Urinary bladder (tissue), 4 donors: ENCODE data around the gene MYO5B. TPM values are rescaled to one million over a fixed set of nuclear protein-coding genes. Genes with fewer than 3 reads are reported as not detected.

ENCODE experiments used
- DNase-seq: peaks from one replicate; pipeline ENCODE4 v3.0.0-alpha.2; 2015; ENCODE audit errors: extremely low spot score
- H3K27ac ChIP-seq: one replicate; pipeline ENCODE4 v1.5.1; 2013; ENCODE audit warnings: low read depth, mild to moderate bottlenecking, moderate library complexity
- H3K36me3 ChIP-seq: one replicate; pipeline ENCODE4 v1.6.1; 2013; ENCODE audit warnings: mild to moderate bottlenecking, moderate library complexity; ENCODE audit not compliant: insufficient read depth
- H3K4me1 ChIP-seq: one replicate; pipeline ENCODE4 v1.6.1; 2013; ENCODE audit warnings: mild to moderate bottlenecking, moderate library complexity; ENCODE audit not compliant: insufficient read depth
- H3K4me3 ChIP-seq: one replicate; pipeline ENCODE4 v1.5.1; 2013; ENCODE audit warnings: low read depth, low read length
- WGBS: extraction: QIAGEN DNeasy Blood & Tissue Kit; methylation state at CpG from one replicate; pipeline ENCODE4 v1.1.7; 2013; 5-methylcytosine and 5-hydroxymethylcytosine counted together
- polyA plus RNA-seq: library from polyadenylated mRNA; stranded (reverse); fragments of 200-250 nt; gene quantifications from one replicate; pipeline ENCODE4 v1.2.3, GENCODE V29; 2013
- total RNA-seq: library from RNA; depleted of rRNA; stranded (reverse); fragments of >200 nt; gene quantifications from one replicate; pipeline ENCODE4 v1.2.3, GENCODE V29; 2014
- donor health status: healthy with polysubstance abuse.
- donor health status: healthy.

MYO5B gene
- total and polyA plus RNA-seq, 2 donors, result 2.7 to 8.8 TPM

DNA sequence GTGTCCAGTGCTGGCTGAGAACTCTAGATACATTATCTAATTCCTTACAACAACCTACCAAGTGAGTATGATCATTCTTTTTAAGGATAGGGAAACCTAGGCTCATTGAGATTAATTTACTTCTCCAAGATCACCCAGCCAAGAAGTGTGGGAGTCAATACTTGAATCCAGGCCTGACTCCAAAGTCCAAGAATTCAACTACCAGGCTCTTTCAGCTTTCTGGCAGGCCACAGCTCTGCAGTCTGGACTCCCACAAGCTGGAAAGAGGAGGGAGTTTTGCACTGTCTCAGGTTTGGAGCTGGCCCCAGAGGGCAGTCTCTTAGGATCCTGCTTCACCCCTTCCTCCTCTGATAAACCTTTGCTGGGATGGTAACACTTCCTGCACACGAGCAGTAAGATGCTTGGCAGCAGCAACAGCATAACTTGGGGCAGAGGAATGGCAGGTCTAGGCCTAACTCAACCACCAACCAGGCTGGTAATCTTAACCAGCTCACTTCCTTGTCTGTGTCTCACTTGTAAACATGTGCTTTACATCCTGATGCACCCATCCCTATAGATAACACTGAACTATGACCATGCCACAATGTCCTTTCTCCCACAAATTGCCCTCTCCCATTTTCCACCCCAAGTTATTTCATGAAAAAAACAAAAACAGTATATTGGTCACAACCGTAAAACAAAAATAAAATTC lies 270.5 kb downstream of the MYO5B start:
- Histone ChIP-seq H3K27ac (no peak overlapping the region), H3K4me3 (no peak overlapping the region), H3K4me1 (no peaks in the 10 kb centered on the region), H3K36me3 (no peaks in the 10 kb centered on the region)
- 81% methylated on average over 2 of the region's 2 CpGs for WGBS
- no peak for DNase-seq

DNA sequence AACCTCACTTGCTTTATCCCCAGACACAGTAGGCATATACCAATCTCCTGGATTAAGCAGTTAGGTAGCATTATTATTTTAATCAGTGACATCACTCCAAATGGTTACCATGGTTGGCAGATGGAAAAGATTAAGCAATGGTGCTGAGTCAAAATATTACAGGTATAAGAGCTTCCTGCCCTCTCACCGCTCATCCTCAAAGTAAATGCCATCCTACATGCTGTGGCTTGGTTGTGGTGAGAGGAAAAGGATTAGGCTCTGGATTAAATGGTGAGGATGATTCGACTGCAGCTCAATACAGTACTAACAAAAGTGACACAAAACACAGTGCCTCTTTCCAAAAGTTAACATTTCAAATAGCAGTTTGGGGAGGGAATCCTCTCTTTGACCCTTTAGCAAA lies 272.7 kb downstream of the MYO5B start:
- Histone ChIP-seq H3K27ac (no peak overlapping the region), H3K4me1 (no peaks in the 10 kb centered on the region), H3K36me3 (no peaks in the 10 kb centered on the region), H3K4me3 (no peak overlapping the region)
- DNase-seq, result no peak
- 68% methylated on average over 2 of the region's 2 CpGs for WGBS

DNA sequence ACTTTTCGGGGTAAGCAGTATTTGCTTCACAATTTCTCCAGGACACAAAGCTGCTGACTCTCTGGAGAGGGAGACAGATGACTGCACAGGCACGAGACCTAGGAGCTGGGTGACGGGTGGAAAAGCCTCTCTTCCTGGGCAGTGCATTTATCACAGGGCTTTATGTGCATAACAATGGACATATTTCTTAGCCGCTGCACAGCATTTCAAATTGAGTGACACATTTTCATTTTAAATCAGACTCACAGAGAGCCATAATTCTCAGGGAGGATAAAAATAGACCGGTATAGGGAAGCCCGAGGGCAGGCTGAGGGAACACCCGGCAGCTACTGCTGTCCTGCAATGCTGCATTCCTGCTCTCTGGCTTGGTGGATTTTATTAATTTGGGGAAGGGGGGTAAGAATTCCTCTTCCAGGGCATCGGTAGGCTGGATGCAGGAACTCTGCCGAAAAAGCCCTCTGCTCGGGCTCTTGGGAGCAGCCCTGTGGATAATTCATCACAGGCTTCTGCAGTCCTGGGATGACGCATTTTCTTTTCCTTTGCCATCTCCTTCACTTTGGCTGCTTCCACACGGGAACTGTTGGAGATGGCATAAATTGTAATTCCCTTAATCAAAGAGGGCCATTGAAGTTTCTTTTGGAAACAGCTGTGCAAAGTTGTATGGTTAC lies 273.5 kb downstream of the MYO5B start:
- no peak overlapping the region for H3K4me3 ChIP-seq
- no peaks in the 10 kb centered on the region for H3K4me1 ChIP-seq
- no peak for DNase-seq
- WGBS, result 34% methylated on average over 12 of the region's 12 CpGs
- H3K36me3 ChIP-seq, result no peaks in the 10 kb centered on the region
- no peak overlapping the region for H3K27ac ChIP-seq

DNA sequence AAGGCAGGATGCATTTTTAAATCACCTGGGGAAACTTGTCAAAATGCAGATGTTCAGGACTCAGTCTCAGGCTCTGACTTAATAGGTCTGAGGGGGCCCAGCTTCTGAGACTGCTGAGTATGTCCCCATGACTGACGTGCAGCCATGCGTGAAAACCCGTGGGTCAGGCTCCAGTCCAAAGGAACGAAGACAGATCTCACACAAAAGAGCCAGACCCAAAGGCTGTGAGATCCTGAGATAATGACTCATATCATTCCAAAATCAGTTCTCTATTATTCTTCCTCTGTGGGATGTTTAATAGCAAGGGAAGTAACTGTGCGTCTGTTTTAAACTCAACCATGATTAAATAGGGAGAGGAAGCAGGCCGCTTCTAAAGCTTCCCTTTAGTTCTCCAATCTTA lies 274.2 kb downstream of the MYO5B start:
- Histone ChIP-seq H3K27ac (no peak overlapping the region), H3K4me1 (no peaks in the 10 kb centered on the region), H3K4me3 (no peak overlapping the region), H3K36me3 (no peaks in the 10 kb centered on the region)
- DNase-seq, result no peak
- WGBS, result 40% methylated on average over 6 of the region's 6 CpGs

DNA sequence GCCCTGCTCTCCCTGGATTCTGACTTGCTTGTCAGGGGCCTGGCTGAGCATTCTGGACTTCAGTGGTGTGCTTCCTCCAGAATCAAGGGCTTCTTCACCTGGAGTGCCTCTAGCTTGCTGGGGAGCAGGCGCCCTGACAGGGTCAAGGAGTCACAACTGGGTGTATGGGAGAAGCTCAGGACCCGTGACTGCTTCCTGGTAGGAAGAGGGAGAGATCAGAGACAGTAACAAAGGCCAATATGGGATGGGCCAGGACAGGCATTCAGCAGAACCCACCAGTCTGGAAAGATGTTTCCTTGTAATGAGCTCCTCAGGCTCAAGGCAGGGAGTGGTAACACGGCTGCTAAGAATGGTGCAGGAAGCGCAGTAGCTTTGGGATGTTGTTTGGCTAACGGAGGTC lies 277.2 kb downstream of the MYO5B start:
- WGBS, result 92% methylated on average over 5 of the region's 5 CpGs
- H3K4me3 ChIP-seq, result no peak overlapping the region
- no peak overlapping the region for H3K27ac ChIP-seq
- H3K4me1 ChIP-seq, result no peaks in the 10 kb centered on the region
- no peak for DNase-seq
- H3K36me3 ChIP-seq, result no peaks in the 10 kb centered on the region

DNA sequence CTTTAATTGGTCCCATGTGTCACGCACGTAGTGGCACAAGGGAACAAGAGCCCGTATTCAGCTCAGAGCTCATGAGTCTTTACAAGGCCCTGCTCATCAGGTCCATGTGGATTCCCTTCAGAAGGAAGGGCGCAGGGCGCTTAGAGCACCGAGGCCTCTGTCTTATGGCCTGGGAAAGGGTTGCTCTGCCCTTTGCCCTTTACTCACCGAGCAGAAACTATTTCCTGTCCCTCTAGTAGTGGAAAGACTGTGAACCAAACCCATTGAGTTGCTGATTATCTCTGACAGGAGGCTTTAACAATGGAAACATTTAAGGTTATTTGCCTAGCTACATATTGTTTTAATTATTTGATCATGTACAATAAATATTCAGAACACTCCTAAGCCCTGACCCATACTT lies 279.6 kb downstream of the MYO5B start:
- no peak overlapping the region for H3K4me3 ChIP-seq
- H3K4me1 ChIP-seq, result no peaks in the 10 kb centered on the region
- DNase-seq, result no peak
- 48% methylated on average over 7 of the region's 7 CpGs for WGBS
- H3K27ac ChIP-seq, result no peak overlapping the region
- H3K36me3 ChIP-seq, result no peaks in the 10 kb centered on the region

DNA sequence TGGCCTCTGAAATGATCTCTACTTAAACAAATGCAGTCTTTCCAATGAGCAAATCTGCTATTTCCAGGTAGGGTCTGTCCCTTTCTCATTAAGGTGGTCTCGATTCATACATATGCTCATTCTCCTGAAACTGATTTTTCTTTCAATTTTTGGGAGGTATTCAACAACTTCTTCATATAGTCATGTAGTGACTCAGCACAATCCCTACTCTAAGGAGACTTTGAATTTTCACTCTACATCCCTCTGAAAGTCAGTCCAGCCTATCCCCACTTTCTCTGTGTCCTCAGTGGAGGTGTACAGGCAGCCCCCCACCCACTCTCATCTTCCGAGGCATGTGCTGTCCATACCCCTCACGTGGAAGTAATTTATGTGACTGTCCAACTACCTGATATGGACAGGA lies 281.7 kb downstream of the MYO5B start:
- H3K4me3 ChIP-seq, result no peak overlapping the region
- WGBS, result 76% methylated on average over 3 of the region's 3 CpGs
- H3K27ac ChIP-seq, result no peak overlapping the region
- no peak for DNase-seq
- H3K4me1 ChIP-seq, result no peaks in the 10 kb centered on the region
- no peaks in the 10 kb centered on the region for H3K36me3 ChIP-seq

DNA sequence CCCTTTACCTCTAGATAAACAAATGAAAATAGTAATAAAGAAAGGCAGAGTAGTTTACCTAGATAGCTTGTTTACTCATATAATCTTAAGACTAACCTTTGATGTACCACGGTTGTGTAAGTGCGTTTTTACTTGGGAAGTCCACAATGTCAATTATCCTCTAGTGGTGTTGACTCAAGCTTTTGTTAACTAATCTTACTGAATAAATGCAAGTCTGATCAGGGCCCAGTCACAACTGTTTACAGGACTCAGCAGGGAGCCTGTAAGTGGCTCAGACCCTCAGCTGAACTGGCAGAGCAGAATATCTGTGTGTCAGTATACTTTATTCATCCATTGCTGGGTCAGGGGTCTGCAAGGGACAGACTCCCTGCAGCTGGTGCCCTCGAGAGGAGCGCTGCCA lies 283.5 kb downstream of the MYO5B start:
- Histone ChIP-seq H3K4me1 (no peaks in the 10 kb centered on the region), H3K4me3 (no peak overlapping the region), H3K36me3 (no peaks in the 10 kb centered on the region), H3K27ac (no peak overlapping the region)
- 54% methylated on average over 4 of the region's 4 CpGs for WGBS
- no peak for DNase-seq

DNA sequence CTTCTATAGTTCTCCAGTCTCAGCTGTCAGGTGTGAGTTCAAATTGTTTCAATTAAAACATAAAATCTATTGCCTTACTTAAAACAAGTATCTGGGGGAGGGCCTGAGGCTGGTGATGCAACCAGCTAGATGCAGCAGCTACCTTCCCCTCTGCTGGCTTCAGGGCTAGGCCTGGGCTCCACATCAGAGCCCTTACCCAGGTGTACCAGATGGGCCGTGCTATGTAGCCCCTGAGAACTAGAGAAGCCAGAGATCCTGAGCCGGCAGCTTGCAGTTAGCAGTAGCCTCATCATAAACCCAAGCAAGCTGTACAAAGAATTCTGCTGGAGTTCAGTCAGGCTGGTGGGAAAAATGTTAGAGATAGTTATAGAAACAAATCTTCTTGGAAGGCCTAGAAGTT lies 284.0 kb downstream of the MYO5B start:
- WGBS, result 62% methylated on average over 2 of the region's 2 CpGs
- Histone ChIP-seq H3K4me3 (no peak overlapping the region), H3K27ac (no peak overlapping the region), H3K4me1 (no peaks in the 10 kb centered on the region), H3K36me3 (no peaks in the 10 kb centered on the region)
- DNase-seq, result no peak

DNA sequence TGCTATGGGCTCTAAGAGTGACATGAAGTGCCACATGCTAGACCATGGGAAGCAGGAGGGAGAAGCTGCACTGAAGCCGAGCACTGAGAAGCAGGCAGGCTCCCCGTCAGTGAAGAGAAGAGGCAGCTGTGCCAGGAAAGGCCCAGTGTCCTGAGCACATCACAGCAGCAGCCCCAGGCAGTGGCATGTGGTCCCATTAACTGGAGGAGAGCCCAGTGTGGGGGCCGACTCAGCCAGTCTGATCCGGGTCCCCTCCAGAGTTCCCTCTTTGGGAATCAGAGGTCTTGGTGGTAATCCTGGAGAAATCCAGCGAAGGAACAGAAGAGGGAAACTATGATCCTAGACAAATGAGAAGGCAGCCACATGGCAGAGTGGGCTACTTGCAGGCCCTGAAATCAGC lies 284.9 kb downstream of the MYO5B start:
- H3K36me3 ChIP-seq, result no peaks in the 10 kb centered on the region
- no peaks in the 10 kb centered on the region for H3K4me1 ChIP-seq
- H3K4me3 ChIP-seq, result no peak overlapping the region
- WGBS, result 60% methylated on average over 5 of the region's 5 CpGs
- H3K27ac ChIP-seq, result no peak overlapping the region
- DNase-seq, result no peak

DNA sequence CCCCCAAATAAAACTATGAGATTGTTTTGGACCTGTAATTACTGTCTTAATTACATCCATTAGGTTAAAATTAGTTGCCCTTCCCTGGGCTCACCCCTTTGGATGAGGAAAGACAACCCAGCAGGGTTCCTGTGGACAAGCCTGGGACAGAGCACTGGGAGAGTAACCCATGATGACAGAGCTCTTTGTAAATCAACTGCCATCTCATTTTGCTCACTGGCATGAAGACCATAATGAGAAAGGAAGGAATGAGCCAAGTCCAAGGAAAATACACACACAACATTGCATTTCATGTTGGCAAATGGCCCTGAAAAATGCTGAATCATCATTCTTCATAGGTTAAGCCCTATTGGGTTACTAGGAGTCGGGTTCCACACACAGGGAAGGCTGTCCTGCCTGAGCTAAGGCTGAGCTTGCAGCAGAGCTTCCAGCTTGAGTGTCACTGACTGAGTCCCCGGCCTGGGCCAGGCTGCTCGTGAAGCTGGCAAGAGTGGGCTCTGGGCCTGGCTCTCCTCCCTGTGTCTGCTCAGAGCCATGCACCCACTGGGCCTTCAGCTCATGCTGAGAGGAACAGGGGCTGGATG lies 287.5 kb downstream of the MYO5B start:
- Histone ChIP-seq H3K4me1 (no peaks in the 10 kb centered on the region), H3K27ac (no peak overlapping the region), H3K4me3 (no peak overlapping the region), H3K36me3 (no peaks in the 10 kb centered on the region)
- no peak for DNase-seq
- 51% methylated on average over 3 of the region's 3 CpGs for WGBS

DNA sequence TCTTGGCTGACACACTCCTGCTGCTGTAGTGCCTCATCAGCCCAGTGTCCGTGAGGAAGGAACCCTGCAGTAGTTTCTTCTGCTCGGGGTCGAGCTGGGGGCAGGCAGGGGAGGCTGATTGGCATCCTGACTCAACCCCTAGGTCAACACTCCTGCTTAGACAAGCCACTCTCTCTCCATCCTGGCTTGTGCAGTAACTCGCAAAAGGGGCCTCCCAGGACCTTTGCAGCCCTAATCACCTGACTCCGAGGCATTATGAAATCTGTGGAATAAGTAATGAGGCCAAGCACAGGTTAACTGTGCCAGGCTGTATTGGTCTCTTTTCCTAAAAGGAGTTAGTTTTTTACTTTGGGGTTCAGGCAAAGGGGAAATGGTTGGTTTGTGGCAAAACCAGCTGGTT lies 289.2 kb downstream of the MYO5B start:
- Histone ChIP-seq H3K36me3 (no peaks in the 10 kb centered on the region), H3K4me3 (no peak overlapping the region), H3K27ac (no peak overlapping the region), H3K4me1 (no peaks in the 10 kb centered on the region)
- no peak for DNase-seq
- 36% methylated on average over 5 of the region's 5 CpGs for WGBS

DNA sequence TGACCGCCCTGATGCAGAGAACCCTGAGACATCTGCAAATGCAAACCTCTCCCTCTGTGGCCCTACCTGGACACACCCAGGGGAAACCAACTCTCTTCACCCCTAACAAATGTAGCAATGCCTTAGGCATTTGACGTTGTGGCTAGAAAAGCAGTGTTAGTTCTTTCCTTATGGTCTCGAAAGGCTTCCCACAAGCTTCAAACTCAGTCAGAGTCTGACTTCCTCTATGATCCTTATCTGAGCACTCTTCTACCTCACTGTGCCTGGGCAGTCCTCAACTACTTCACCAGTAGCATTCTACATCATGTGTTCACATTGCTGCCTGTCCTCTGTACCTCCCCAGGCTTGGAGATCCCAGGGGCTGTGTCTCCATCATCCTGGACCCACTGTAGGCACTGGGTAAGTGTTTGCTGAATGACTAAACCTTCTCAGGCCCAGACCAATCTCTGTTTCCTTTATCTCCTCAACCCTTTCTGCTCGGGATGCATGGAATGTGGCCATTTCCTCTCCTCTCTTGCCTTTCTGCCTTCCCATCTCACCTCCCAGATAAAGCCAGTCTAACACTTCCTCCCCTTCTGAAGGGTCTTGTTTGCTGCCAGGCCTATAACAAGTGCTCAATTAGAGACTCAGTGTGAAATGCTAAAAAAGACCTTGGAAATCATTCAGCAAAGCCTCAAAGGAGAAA lies 289.9 kb downstream of the MYO5B start:
- Histone ChIP-seq H3K27ac (no peak overlapping the region), H3K36me3 (no peaks in the 10 kb centered on the region), H3K4me1 (no peaks in the 10 kb centered on the region), H3K4me3 (no peak overlapping the region)
- no peak for DNase-seq
- 55% methylated on average over 4 of the region's 4 CpGs for WGBS

DNA sequence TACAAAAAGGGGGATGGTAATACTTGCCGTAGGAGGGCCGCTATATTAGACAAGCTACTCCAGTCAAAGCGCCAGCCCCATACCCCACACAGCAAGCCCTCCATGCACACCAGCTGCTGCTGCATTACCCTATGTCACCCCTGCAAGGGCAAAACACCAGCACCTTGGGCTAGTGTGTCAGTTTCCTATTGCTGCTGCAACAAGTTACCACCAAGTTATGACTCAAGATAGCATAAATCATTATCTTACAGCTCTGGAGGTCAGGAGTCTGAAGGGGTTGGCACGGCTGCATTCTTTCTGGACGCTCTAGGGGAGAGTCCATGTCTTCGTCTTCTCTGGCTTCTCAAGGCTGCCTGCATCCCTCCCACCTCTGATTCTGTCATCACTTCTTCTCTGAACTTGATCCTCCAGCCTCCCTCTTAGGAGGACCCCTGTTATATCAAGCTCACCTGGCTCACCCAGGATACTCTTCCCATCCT lies 293.0 kb downstream of the MYO5B start:
- WGBS, result 85% methylated on average over 6 of the region's 6 CpGs
- DNase-seq, result no peak
- Histone ChIP-seq H3K36me3 (no peaks in the 10 kb centered on the region), H3K4me1 (no peaks in the 10 kb centered on the region), H3K4me3 (no peak overlapping the region), H3K27ac (no peak overlapping the region)
